HepG2 (cell line): ENCODE results near the gene TM4SF20. TPM values are rescaled to one million over a fixed set of nuclear protein-coding genes. Genes with fewer than 3 reads are reported as not detected.

ENCODE experiments used
- AKAP8 ChIP-seq: sonication (generic); formaldehyde crosslinking; IDR thresholded peaks from 2 replicates; pipeline ENCODE4 v1.5.1; 2020; ENCODE audit warnings: mild to moderate bottlenecking, missing genetic modification reagents
- ARID5B ChIP-seq: IDR thresholded peaks from 2 replicates; pipeline ENCODE4 v1.4.0; 2020; ENCODE audit warnings: mild to moderate bottlenecking, missing genetic modification reagents
- ATF3 ChIP-seq: sonication (generic); formaldehyde crosslinking; IDR thresholded peaks from 2 replicates; pipeline ENCODE4 v1.4.0; 2020; ENCODE audit warnings: missing genetic modification reagents
- ATF6 ChIP-seq: sonication (generic); formaldehyde crosslinking; conservative IDR thresholded peaks from 2 replicates; pipeline ENCODE4 v1.4.0; 2020; ENCODE audit warnings: missing genetic modification reagents
- GATAD2A ChIP-seq: IDR thresholded peaks from 2 replicates; pipeline ENCODE4 v1.6.1; 2016
- HMG20A ChIP-seq: IDR thresholded peaks from 2 replicates; pipeline ENCODE4 v1.6.1; 2016; ENCODE audit warnings: borderline replicate concordance
- NCOR1 ChIP-seq: fragments of 200-600 bp; sonication (generic); IDR thresholded peaks from 2 replicates; pipeline ENCODE4 v1.7.0; 2017; ENCODE audit warnings: antibody characterized with exemption, low read length, borderline replicate concordance
- NFYB ChIP-seq: sonication (generic); formaldehyde crosslinking; IDR thresholded peaks from 2 replicates; pipeline ENCODE4 v1.4.0; 2020; ENCODE audit warnings: missing genetic modification reagents
- RCOR2 ChIP-seq: IDR thresholded peaks from 2 replicates; pipeline ENCODE4 v1.6.1; 2016; ENCODE audit warnings: missing biosample characterization, missing genetic modification reagents
- SNRNP70 ChIP-seq: fragments of 200-400 bp; formaldehyde crosslinking; IDR thresholded peaks from 2 replicates; pipeline ENCODE4 v1.6.1; 2017; ENCODE audit warnings: mild to moderate bottlenecking, low read depth, low read length, moderate library complexity
- SOX5 ChIP-seq: IDR thresholded peaks from 2 replicates; pipeline ENCODE4 v1.6.1; 2016; ENCODE audit warnings: borderline replicate concordance
- ZBTB37 ChIP-seq: sonication (generic); formaldehyde crosslinking; IDR thresholded peaks from 2 replicates; pipeline ENCODE4 v1.4.0; 2020; ENCODE audit warnings: mild to moderate bottlenecking, missing genetic modification reagents
- ZHX2 ChIP-seq, 2 experiments: sonication (generic) in 1 of 2; formaldehyde crosslinking in 1 of 2; IDR thresholded peaks; 2 replicates each; pipeline versions ENCODE4 v1.6.1 to v1.9.0; 2014 to 2022; ENCODE audit warnings: antibody characterized with exemption in 1 of 2, borderline replicate concordance in 1 of 2, inconsistent platforms in 1 of 2, low read depth in 1 of 2, missing genetic modification reagents in 1 of 2
- ZNF674 ChIP-seq: sonication (generic); formaldehyde crosslinking; IDR thresholded peaks from 2 replicates; pipeline ENCODE4 v1.5.0; 2020; ENCODE audit warnings: low read depth, mild to moderate bottlenecking, missing genetic modification reagents
- polyA plus RNA-seq, 8 experiments: library from polyadenylated mRNA; depleted of rRNA in 3 of 8; stranded (reverse) in 7 of 8; unstranded in 1 of 8; fragments of >200 nt; fragmentation: Illumina TruSeq in 4 of 8; extraction: Trizol in 4 of 8; gene quantifications; 2 replicates each; pipeline versions ENCODE4 v1.2.1 to v1.2.3, GENCODE V29; 2011 to 2016; ENCODE audit warnings: low read depth in 4 of 8, missing spikeins in 1 of 8, mixed read lengths in 1 of 8; ENCODE audit not compliant: insufficient read depth in 1 of 8
- total RNA-seq, 5 experiments: library from RNA; depleted of rRNA; stranded (reverse); fragments of >200 nt; fragmentation: Illumina TruSeq; extraction: Trizol; gene quantifications; 2 replicates each; pipeline ENCODE4 v1.2.3, GENCODE V29; 2016; ENCODE audit warnings: low read depth in 1 of 5

The TM4SF20 gene
- total and polyA plus RNA-seq, 2 of the 13 experiments (the other 11 are each of a cell fraction or from before 2014, with no cell fraction given) = not detected

GRCh38 chr2:227428731-227429285, 49.7 kb upstream of the TM4SF20 start (continued):
- TF ChIP-seq ZHX2 (IDR thresholded peaks at IDR 0.05; ENCODE audit: low read depth) (no peak), ZHX2 (CRISPR knock-in tag; IDR thresholded peaks at IDR 0.05; ENCODE audit: borderline replicate concordance) (no peak), ATF6 (CRISPR knock-in tag) (no peak), NFYB (no peak), SNRNP70 (no peak), ARID5B (peak; percentile 76), ZNF674 (CRISPR knock-in tag) (no peak), ZBTB37 (peak; percentile 76; the same call in 1 of the 2 replicates), GATAD2A (CRISPR knock-in tag) (peak; percentile 49), AKAP8 (CRISPR knock-in tag) (no peak), NCOR1 (peak; percentile 59), RCOR2 (0 out of 2 replicates have a peak, but pooled peaks have one; percentile 46), ATF3 (0 out of 2 replicates have a peak, but pooled peaks have one; percentile 34), HMG20A (CRISPR knock-in tag) (0 out of 2 replicates have a peak, but pooled peaks have one; percentile 32), SOX5 (peak; percentile 54; the same call in 1 of the 2 replicates)
